Measurements from ENCODE around the gene PLCL2.

Gene PLCL2

DNA sequence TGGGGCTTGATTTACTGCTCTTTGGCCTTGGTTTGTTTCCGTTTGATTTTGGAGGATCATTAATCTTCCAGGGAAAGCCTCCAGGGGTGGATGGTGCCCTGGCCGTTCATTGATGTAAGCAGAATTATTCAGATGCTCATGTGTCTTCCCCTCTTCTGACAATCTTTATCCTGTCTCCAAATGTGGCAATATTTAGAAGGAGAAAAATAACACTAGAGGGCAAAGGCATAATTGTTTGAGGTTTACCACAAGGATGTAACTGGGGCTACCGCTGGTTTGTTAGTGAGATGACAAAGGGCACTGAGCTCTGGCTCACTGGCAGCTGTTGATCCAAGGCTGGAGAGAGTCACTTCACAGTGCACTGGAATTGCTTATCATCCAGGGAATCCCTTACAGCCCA is 18.2 kb upstream of the PLCL2 start:
- peak; percentile 32 for DNase-seq

DNA sequence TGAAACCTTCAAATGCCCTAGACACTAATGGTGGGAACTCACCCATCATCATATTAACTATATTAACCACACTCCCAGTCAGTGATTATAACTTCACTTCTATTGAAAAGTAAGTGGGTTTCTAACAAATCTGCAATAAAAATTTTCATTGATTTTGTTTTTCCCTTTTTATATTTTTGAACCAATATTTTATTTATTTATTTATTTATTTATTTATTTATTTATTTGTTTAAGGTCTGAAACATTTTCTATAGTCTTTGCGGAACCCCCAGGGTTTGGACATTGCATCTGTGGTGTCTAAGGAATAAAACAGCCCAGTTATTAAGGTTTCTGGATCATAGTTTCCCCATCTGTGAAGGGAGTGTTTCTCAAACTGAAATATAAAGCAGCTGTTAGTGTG is 16.2 kb upstream of the PLCL2 start:
- DNase-seq, result no peak

DNA sequence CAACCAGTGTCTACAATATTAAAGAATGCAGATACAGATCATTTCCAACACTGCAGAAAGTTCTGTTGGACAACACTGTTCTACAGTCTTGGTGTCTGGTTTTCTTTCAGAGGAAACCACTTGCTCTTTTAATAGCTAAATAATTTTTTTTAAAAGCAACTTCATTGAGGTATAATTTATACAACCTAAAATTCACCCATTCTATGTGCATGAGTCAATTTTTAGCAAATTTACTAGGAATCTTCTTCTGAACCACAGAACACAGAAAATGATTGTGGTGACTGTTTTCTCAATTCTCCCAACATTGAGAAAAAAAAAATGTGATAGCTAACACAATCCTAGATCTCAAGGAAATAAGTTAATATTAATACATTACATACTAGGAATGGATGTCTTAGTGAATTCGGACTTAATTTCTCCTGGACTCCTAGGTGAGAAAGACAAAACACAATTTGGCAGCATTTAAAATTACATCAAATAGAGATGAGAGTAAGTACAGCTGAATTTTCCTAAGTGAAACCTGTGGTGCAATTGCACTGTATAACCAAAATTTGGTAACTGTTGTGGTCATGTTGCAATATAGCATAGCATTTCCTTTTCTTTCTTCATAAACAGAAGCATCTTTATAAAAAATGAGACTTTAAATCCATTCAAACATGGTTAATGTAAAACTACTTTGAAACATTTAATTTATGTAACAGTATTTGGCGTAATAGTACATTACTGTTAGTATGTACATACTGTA is 15.3 kb upstream of the PLCL2 start:
- no peak for DNase-seq

DNA sequence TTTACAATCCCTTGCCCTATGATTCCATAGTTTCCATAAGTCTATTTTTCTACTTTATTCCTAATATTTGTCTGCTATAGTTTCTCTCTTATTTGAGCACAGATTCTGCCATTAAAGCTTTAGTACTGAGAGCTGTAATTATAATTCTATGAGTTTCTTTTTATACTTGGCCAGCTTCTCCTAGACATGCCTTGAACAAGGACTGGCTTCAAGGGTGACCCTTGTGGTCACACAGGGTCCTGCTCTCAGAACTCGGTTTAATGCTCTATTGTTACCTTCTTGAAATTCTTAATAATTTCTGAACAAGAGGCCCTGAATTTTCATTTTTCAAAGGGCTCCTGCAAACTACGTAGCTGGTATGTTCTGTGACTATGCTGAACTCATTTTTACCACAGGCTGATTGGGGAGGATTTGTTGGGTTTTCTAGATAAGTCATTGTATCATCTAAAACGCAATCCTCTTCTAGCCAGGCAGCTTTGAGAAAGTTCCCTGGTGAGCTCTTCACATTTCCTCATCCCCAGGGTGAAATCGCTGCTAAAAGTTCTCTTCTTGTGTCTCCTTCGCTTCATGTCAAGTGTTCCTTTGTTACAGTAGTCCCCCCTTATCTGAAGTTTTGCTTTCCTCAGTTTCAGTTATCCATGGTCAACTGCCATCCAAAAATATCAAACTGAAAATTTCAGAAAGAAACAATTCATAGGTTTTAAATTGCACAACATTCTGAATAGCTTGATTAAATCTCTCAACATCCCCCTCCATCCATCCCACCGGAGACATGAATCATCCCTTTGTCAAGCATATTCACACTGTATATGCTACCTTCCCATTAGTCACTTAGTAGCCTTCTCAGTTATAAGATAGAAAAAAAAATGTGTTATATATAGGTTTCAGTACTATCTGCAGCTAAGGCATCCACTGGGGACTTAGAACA is 12.6 kb upstream of the PLCL2 start:
- DNase-seq, result no peak

DNA sequence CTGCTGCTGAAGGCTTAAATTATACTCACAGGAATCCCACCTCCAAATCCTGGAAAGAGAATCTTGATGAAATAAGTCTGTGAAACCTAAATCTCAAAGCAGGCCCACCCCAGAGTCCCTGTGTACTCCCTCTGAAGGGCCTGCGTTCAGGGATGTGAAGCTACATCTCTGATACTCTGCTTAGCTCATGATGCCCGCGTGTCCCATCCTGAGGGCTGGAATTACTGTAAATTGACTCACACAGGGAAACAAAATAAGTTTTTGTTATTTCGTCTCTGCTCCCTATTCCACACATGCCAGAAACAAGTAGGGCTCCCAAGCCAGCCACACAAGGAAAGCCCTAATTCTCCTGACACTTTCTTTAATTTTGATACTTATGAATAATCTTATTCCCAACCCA is 10.9 kb upstream of the PLCL2 start:
- no peak for DNase-seq

DNA sequence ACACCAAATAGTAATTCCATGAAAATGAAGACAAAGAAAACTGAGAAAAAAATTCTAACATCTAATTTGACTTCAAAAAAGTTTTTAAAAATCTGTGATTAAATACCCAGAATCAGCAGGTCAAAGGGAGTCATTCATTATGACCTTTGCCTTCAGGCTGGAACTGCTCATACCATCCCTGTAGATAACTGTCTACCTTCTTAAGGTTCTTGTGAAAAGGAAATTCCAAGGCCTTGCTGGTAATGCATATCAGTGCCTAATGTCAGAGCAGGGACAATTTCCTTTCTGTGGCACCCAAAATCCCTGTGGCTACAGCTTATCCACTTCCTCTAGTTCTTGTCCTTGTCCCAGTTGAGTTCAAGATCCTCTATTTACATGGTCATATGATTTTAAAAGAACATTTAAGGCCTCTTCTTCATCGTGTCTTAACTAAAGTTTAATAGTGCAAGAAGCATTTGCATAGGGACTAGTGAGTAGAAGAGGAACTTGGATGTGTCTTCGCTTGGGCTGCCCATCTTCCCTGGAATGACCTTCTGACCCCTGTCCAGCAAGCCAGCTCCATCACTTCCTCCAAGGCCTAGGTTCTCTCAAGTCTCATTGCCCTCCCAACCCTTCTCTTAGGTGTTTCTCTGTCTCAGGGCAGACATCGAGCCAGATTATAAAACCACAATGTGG is 8.7 kb upstream of the PLCL2 start:
- no peak for DNase-seq

DNA sequence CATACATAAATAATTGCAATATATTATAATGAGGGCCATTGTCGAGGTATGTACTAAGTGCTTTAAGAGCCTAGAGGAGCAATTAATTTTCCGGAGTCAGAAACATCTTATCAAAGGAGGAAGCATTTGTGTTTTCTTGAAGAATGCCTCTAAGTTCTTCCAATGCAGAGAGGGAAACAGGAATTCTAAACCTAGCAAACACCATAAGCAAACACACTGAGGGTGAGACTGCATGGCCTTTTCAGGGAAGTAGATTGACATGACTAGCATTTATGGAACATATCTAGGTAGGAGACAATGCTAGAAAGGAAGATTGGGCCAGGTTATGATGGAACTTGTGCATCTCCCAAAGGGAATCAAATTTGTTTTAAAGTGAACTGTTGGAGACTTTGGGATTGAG is 7.2 kb upstream of the PLCL2 start:
- DNase-seq, result no peak

DNA sequence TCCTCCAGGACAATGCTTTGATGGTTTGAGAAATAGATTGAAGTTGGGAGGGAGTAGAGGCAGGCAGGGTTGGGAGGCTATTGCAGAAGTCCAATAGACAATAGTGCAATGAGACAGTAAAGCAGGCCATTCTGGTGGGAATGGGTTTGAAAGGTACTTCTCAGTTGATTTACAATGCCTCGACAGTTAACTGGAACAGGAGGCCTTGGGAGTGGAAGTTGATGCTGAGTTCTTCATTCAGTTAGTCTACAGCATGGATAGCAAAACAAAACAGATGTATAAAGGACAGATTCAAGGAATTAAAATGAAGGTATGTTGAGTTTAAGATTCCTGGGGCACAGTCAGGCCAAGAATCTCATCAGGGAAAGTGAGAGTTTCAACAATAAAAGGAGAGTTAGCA is 6.8 kb upstream of the PLCL2 start:
- no peak for DNase-seq

DNA sequence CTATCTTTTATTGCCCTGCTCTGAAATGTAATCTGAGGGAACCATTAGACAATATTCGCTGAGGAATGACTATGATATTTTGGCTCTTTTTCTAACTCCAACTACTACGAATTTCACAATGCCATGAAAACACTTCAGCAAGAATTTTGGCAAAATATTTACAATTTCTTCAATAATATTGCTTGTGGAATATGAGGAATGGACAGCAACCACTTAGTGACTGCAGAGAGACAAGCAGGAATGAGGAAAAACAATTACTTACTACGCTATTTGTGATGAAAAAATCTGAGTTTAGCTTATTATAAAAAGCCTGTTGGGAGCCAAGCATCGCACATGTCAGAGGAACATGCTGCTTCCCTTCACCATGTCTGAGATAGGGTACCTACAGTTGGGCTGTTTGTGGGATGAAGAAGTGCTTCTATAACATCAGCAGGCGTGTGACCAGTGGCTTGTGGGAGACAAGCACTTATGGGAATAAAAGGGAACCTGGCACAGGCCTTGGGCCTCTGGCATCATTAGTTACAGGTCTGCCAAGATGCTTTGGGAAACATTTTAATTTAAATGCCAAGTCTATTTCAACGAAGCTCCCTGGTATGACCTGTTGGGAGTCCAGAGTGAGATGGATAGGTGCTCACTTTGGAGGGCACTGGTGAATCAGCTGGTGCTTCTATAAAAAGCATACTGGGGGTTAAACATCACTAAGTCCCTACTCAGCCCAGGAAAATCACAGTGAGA is 2.7 kb upstream of the PLCL2 start:
- DNase-seq, result no peak

DNA sequence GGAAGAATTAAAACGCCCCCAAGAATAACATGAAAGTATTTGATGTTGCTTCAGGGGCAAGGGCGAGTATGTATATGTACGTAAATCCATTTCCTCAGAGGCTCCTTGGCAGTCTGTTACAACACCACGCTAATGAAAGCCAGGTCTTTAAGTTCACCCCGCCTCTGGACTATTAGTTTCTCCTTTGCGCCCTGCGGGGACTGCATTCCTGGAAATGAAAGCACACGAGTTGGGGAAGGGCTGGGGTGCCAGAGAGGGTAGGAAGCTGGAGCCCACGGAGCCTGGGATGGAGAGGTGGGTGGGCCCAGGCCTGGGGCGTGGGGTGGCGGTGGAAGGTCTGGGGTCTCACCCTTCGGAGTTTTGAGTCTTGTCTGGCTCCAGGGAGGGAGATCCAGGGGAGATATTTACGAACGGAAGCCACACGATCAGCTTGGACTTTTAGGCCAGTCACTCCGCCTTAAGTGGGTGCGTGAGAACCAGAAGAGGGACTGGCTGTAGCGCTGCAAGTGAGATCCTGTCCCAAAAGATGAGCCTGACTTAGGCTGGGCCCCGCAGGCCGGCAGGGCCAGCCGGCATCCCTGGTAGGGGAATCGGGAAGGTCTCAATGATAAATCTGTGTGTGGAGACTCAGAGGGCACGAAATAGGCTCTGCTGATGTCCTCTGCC is 1.6 kb upstream of the PLCL2 start:
- no peak for DNase-seq

DNA sequence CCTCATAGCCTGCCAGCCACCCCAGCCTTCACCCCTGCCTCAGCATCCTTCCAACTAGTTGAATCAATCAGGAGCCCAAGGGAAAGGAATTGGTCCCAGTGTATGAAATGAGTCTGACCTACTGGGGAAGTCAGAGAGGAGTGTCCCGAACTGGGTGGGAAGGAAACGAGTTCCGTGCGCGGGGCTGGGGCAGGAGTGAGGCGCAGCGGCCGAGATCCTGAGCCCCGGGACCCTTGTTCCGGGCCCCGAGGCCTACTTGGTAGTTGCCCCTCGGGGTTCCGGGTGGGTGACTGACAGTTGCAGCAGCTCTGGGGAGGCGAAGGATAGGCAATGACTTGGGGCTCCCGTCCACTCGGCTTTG is 1.1 kb upstream of the PLCL2 start:
- no peak for DNase-seq

DNA sequence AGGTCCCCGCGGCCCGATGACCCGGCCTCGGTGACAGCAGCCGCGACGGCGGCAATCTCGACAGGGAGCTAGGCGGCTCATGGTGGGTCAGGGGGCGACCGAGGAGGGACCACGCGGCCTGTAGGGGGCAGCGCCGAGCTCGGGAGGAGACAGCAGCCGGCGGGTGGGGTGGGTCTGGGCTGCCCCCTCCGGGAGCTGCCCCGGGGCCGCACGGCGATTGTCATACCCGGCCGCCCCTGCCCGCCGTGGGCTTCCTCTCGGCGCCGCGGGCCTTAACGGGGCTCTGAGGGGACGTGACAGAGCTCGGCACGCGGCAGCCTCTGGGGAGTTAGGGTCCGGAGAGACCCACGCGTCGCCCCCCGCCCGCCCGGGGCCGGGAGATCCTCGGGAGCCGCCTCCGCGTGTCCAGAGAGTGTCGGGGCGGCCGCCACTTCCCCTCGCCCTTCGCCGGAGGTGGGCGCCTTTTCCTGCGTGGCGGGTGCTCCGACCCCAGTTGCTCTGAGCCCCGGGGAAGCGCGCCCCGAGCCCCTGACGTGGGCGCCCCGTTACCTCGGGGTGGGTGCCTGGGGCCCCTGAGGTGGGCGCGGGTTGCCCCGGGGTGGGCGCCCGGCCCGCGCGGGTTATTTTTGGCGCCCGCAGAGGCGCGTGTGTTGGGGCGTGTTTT is 539 bp upstream of the PLCL2 start:
- peak; percentile 78 for DNase-seq

DNA sequence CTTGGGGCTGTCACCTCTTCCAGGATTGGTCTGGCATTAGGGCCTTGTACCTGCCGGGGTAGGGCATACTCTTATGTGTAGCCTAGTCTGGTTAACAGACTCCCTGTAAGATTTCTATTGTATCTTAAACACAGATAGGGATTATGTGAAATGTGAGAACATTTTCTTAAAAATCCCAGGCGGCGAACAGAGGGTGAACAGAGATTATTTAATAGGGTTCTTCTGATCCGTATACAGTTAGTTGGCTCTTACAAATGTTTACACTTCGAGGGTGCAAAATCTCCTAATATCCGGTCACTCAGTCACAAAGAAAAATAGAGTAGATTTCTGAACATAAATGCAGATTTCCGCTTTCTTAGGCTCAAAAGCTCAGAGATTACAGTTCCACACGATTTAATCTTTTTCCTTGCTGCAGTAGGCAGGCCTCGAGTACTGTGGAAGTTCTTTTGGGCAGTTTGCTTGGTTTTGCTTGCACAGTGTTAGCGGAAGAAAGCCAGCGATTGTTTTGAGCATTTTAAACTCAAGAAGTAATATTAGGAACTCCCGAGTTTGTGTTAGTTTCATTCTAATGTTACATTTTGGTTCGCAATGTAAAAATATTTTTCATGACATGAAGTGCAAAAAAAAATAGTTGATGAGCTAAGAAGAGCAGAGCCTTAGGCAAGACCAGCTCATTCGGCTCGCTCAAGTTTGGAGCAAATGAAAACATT is 993 bp downstream of the PLCL2 start:
- no peak for DNase-seq

DNA sequence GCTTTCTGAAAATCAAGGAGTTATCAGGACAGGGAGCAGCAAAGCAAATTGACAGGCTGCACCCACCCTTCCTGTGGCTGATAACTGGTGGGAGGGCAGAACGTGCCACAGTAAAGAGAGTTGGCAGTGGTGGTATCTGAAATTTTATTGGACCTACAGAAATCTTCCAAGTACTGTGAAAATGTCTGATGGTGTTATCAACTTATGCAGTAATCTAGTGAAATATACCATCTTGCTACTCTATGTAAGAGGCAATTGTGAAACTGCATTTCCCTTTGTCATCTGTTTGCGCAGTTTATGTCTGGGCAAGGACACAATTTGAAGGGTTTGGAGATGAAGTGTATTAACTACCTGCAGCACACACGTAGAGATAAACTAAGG is 1.5 kb downstream of the PLCL2 start:
- DNase-seq, result peak; percentile 42

DNA sequence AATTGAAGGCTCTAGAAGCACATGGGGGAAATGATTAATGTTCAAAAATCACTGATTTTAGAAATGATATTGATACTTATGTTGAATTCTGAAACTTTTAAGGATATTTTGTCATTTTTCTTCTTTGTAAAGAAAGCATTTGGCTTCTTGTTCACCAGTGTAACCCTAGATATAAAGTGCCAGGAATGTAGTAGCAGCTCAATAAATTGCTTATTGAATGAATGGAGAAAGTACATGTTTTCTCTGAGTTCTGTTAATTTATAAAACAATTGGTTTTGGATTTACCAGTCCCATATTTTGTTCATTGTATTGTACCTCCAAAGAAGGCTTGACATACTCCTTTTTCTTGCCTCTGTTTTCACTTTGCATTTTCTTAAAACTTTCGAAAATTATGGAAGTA is 2.4 kb downstream of the PLCL2 start:
- DNase-seq, result no peak

DNA sequence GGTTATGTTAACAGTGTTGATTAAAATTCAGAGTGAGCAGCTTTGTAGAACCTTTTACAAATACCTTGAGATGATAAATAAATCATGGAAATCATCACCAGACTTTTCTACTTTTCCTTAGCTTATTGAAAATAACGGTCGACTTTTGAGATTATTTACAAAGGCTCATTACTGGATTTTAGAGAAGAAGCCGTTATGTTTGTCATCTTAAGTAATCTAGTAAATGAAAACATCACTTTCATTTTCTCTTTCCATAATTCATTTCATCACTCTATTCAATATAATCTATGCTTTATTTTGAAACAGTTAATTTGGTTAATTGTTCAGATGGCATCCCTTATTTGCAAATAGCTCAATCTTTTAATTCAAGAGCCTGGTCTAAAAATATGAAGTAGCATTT is 3.6 kb downstream of the PLCL2 start:
- no peak for DNase-seq

DNA sequence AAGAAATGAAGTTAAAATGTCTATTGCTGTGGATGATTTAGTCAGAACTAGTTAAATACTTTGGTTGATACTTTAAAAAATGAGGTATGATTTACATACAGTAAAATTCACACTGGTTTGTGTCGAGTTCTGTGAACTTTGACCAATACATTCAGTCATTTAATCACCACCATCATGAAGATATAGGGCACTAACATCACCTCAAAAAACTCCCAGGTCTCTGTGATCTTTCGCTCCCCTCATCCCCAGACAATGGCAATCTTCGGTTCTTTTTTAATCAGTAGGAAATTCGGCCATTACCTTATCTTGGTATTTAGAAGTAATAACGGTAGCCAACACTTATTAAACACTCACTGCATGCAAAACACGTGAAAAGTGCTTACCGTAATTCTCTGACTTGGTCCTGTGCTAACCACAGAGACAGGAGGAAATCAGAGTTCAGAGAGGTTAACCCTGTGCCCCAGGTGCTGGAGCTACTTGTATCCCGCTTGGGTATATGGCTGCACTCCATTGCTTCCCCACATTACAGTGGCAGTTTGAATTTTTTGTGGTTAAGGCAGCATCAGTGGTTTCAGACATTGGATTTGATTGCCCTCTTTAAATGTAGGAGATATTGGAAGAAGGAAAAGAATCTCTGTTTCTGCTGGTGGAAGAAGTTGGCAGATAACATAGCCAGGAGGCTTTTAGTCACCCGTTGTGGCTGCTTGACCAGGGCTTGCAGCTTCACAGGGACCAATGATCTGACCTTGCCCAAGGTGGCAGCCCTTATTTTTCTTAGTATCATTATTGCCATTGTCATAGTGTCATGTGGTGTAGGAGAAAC is 4.2 kb downstream of the PLCL2 start:
- peak; percentile 65 for DNase-seq

DNA sequence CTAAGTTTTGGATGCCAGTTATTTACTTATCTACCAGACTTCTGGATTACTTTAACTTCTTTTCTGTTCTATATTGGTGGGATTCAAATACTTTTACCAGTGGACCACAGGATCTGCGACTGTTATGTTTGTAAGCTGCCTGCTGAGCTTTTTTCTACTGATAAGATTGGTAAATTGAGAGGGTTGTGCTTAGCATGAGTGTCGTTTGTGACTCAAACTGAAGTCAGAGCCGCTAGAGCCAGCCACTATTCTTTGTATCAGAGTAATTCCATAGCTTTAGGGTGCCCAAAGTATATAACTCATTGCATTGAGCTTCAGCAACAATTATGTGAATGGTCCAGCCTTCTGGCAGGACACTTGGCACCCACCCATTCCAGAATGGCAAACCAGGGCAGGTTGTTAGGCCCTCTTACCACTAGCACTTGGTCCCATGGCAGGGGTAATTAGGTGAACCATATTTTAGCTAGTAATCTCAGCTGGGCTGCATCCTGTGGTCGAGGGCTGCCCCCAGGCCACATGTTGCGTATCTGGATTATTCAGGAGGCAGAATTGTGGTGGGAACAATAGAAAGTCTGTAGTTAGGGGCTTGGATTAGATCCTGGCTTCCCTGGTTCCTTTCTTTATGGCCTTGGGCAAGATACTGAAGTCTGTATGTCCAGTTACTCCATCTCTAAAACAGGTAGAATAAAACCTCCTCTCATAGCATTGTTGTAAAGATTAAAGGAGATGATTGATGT is 6.0 kb downstream of the PLCL2 start:
- DNase-seq, result no peak

DNA sequence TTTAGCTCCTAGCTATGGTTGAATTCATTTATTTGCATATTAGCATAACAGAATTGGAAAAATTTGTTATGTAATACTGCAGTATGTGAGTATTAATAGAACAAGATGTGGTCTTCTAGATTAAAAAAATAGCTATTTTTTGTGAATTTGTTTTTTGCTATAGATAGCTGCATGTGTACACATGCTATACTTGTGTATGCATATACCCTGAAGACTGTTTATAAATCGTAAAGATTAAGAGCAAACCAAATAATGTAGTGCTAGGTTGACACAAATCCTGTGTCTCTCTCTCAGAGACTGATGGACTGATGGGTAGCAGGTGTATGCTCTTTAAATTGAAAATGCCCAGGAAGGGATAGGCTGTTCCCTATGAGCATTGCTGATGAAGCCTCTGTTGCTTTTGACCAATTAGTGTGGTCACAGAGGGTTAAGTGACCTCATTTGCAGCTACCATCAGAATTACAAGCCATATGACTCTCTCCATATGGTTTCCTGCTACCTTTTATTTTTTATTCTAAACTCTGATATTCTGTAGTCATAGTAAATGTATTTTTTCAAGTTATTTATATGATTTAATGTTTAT is 9.0 kb downstream of the PLCL2 start:
- DNase-seq, result no peak
